ENCODE measurements around the gene KATNB1.

KATNB1 gene

GRCh38 chr16:57797216-57797525, 61.6 kb downstream of the KATNB1 start:
- TF ChIP-seq, protein P1, sequence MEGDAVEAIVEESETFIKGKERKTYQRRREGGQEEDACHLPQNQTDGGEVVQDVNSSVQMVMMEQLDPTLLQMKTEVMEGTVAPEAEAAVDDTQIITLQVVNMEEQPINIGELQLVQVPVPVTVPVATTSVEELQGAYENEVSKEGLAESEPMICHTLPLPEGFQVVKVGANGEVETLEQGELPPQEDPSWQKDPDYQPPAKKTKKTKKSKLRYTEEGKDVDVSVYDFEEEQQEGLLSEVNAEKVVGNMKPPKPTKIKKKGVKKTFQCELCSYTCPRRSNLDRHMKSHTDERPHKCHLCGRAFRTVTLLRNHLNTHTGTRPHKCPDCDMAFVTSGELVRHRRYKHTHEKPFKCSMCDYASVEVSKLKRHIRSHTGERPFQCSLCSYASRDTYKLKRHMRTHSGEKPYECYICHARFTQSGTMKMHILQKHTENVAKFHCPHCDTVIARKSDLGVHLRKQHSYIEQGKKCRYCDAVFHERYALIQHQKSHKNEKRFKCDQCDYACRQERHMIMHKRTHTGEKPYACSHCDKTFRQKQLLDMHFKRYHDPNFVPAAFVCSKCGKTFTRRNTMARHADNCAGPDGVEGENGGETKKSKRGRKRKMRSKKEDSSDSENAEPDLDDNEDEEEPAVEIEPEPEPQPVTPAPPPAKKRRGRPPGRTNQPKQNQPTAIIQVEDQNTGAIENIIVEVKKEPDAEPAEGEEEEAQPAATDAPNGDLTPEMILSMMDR (IDR thresholded peaks at IDR 0.05; ENCODE audit: insufficient read depth, low read length, missing control alignments) = no peak
- ChIA-PET CTCF (interaction anchor here (0.8 to 8.3 kb wide), 3 partner anchors 11 to 66 kb away, joined by 3 to 36 read pairs (median 13); no protein-coding TSS in a partner anchor), POLR2A (no interaction called here)
- DNase-seq (ENCODE audit: low read depth, low spot score) = no peak
- H3K4me3 ChIP-seq (ENCODE audit: low read depth, low read length) = no peak overlapping the region

- TF ChIP-seq, protein P1 (IDR thresholded peaks at IDR 0.05; ENCODE audit: insufficient read depth, low read length, missing control alignments) = no peak
- ChIA-PET POLR2A (no interaction called here), CTCF (interaction anchor here (0.8 to 8.3 kb wide), 3 partner anchors 10 to 65 kb away, joined by 3 to 36 read pairs (median 13); no protein-coding TSS in a partner anchor)
- no peak overlapping the region for H3K4me3 ChIP-seq (ENCODE audit: low read depth, low read length)
- no peak for DNase-seq (ENCODE audit: low read depth, low spot score)
These were observed 62.1 kb downstream of the KATNB1 start for GRCh38 chr16:57797526-57798266.

GRCh38 chr16:57798267-57798810, 62.8 kb downstream of the KATNB1 start:
- no peak for DNase-seq (ENCODE audit: low read depth, low spot score)
- no peak overlapping the region for H3K4me3 ChIP-seq (ENCODE audit: low read depth, low read length)
- POLR2A ChIA-PET = no interaction called here
- TF ChIP-seq, protein P1 (IDR thresholded peaks at IDR 0.05; ENCODE audit: insufficient read depth, low read length, missing control alignments) = no peak
- CTCF ChIA-PET = interaction anchor here (0.8 to 8.3 kb wide), 4 partner anchors 18 to 65 kb away, joined by 3 to 36 read pairs (median 4); no protein-coding TSS in a partner anchor

GRCh38 chr16:57798953-57799599, 63.5 kb downstream of the KATNB1 start:
- H3K4me3 ChIP-seq (ENCODE audit: low read depth, low read length) = no peak overlapping the region
- CTCF ChIA-PET = interaction anchor here (1.3 to 8.3 kb wide), 5 partner anchors 15 to 65 kb away, joined by 3 to 36 read pairs (median 4); no protein-coding TSS in a partner anchor
- no peak for DNase-seq (ENCODE audit: low read depth, low spot score)
- TF ChIP-seq, protein P1 (IDR thresholded peaks at IDR 0.05; ENCODE audit: insufficient read depth, low read length, missing control alignments) = no peak
- POLR2A ChIA-PET = no interaction called here

GRCh38 chr16:57799600-57800199, 64.1 kb downstream of the KATNB1 start:
- no peak overlapping the region for H3K4me3 ChIP-seq (ENCODE audit: low read depth, low read length)
- ChIA-PET CTCF (interaction anchor here (1.1 to 1.6 kb wide), 6 partner anchors 14 to 223 kb away, joined by 3 to 9 read pairs (median 4); no protein-coding TSS in a partner anchor), POLR2A (interaction anchor here (1.1 kb wide), 1 partner anchor 225 kb away, joined by 3 read pairs; no protein-coding TSS in a partner anchor)
- TF ChIP-seq, protein P1 (IDR thresholded peaks at IDR 0.05; ENCODE audit: insufficient read depth, low read length, missing control alignments) = no peak
- DNase-seq (ENCODE audit: low read depth, low spot score) = no peak

Measured in AG04449 (cell line).